Kidney (tissue), 14 donors: Measurements from ENCODE around the gene NRP1. TPM values are rescaled to one million over a fixed set of nuclear protein-coding genes. Genes with fewer than 3 reads are reported as not detected.

Experiments
- DNase-seq, 5 donors: peaks; one replicate each; pipeline ENCODE4 v3.0.0-alpha.2; 2013 to 2020
- FAIRE-seq: peaks from 2 replicates; lab custom pipeline; 2012; peaks lifted over from hg19 to GRCh38; lab: Jason Lieb, UNC
- H3K27ac ChIP-seq, 2 donors: one replicate each; pipeline ENCODE4 v1.7.0; 2013; ENCODE audit warnings: low read depth in 2 of 2, low read length in 2 of 2, inconsistent platforms in 1 of 2
- H3K27me3 ChIP-seq: one replicate; pipeline ENCODE4 v1.7.1; 2013; ENCODE audit warnings: low read length, inconsistent platforms; ENCODE audit not compliant: control insufficient read depth, insufficient read depth
- H3K36me3 ChIP-seq, 3 donors: one replicate each; pipeline versions ENCODE4 v1.7.0 to v1.7.1; 2013; ENCODE audit warnings: low read length in 3 of 3, control low read depth in 1 of 3, inconsistent platforms in 1 of 3; ENCODE audit not compliant: insufficient read depth in 3 of 3, control insufficient read depth in 2 of 3
- H3K4me1 ChIP-seq, 3 donors: one replicate each; pipeline versions ENCODE4 v1.7.0 to v1.7.1; 2013; ENCODE audit warnings: low read length in 3 of 3, inconsistent platforms in 1 of 3, low read depth in 1 of 3; ENCODE audit not compliant: control insufficient read depth in 2 of 3, insufficient read depth in 2 of 3
- H3K4me3 ChIP-seq, 3 donors: one replicate each; pipeline versions ENCODE4 v1.7.0 to v1.8.1; 2013; ENCODE audit warnings: low read length in 3 of 3, control low read depth in 1 of 3, inconsistent platforms in 1 of 3
- H3K9ac ChIP-seq, 3 donors: one replicate each; pipeline versions ENCODE4 v1.7.0 to v1.7.1; 2013; ENCODE audit warnings: low read length in 3 of 3, control low read depth in 1 of 3, inconsistent platforms in 1 of 3
- H3K9me3 ChIP-seq, 3 donors: one replicate each; pipeline versions ENCODE4 v1.7.0 to v1.7.1; 2013; ENCODE audit warnings: low read length in 3 of 3, control low read depth in 1 of 3, inconsistent platforms in 1 of 3; ENCODE audit not compliant: control insufficient read depth in 2 of 3, insufficient read depth in 1 of 3
- intact Hi-C: fragments of 100-400 bp; cut with DNase I; formaldehyde crosslinking; loops from one replicate; pipeline ENCODE4 v1.11.1; 2022
- polyA plus RNA-seq: library from polyadenylated mRNA; stranded (reverse); fragments of 350-450 nt; fragmentation: Illumina TruSeq; extraction: RNeasy Lipid Tissue Mini Kit (QIAGEN cat#74804); gene quantifications from one replicate; pipeline ENCODE4 v1.2.3, GENCODE V29; 2014; ENCODE audit warnings: low read depth, low replicate concordance; ENCODE audit not compliant: insufficient read depth
- total RNA-seq: library from RNA; stranded (reverse); fragmentation: NEBNext Ultra II Directional; extraction: Animal tissue kit (Norgen Biotek cat#: 25700); gene quantifications from one replicate; pipeline ENCODE4 v1.2.1, GENCODE V29; 2021
- TF ChIP-seq, protein P1 (sequence below): IDR thresholded peaks from 3 replicates; pipeline ENCODE4 v1.5.1; 2012; ENCODE audit warnings: mild to moderate bottlenecking, moderate library complexity, borderline replicate concordance; ENCODE audit not compliant: insufficient read depth; ENCODE audit errors: extremely low read depth
- donor health status: control.
- donor health status: control.
- donor health status: control.
- donor health status: control.
- donor health status: control.
- donor health status: DM: yes; HTN: yes; CAD: no.
- donor health status: Normal renal cell carcinoma (clear cell type).

Gene NRP1
- total and polyA plus RNA-seq, 2 donors from 2014 or later = 40.5 to 243 TPM

DNA sequence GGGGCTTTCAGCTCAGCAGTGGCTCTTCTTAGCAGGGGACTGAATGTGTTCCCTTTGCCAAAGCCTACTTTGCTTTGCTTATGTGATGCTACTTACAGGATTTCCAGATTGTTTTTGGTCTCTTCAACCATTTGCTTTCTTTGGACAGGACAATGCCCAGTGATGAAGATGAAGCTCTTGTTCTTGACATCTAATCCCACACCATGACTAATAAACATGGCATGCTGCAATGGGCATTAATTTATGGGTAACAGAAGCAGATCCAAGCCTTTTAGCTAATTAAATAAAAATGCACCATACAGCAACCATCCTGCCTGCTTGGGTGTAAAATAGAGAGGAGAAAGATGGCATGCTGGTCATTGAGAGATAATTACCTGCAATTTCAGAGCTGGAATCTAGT is 200.9 kb downstream of the NRP1 start:
- Histone ChIP-seq H3K36me3 (no peaks in the 10 kb centered on the region), H3K27me3 (no peaks in the 10 kb centered on the region), H3K9me3 (no peaks in the 10 kb centered on the region), H3K4me1 (peaks cover 0 to 7% (median 0%) of the 10 kb centered on the region in 3 donors), H3K4me3 (no peak overlapping the region), H3K27ac (peak overlapping the region; percentile 61 to 66), H3K9ac (no peak overlapping the region)
- intact Hi-C loops = no loop called here
- FAIRE-seq (no peak), DNase-seq (no peak)
- TF ChIP-seq, protein P1, sequence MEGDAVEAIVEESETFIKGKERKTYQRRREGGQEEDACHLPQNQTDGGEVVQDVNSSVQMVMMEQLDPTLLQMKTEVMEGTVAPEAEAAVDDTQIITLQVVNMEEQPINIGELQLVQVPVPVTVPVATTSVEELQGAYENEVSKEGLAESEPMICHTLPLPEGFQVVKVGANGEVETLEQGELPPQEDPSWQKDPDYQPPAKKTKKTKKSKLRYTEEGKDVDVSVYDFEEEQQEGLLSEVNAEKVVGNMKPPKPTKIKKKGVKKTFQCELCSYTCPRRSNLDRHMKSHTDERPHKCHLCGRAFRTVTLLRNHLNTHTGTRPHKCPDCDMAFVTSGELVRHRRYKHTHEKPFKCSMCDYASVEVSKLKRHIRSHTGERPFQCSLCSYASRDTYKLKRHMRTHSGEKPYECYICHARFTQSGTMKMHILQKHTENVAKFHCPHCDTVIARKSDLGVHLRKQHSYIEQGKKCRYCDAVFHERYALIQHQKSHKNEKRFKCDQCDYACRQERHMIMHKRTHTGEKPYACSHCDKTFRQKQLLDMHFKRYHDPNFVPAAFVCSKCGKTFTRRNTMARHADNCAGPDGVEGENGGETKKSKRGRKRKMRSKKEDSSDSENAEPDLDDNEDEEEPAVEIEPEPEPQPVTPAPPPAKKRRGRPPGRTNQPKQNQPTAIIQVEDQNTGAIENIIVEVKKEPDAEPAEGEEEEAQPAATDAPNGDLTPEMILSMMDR = no peak

DNA sequence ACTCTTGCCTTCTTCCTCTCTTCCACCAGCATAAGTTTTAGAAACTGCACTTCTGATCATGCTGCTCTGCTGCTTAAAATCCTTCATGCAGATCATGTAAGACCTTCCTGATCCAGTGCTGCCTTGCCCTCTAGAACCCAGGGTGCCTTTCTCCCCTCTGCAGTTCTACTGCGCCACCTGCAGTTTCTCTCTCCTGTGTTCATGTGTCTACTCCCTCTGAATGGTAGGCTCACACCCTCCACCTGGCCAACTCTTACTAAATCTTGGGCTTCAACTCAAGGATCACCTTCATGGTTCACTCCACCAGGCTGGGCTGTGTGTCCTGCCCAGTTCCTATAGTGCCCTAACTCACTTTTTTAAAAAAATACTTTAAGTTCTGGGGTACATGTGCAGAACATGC is 201.8 kb downstream of the NRP1 start:
- Histone ChIP-seq H3K9ac (no peak overlapping the region), H3K9me3 (no peaks in the 10 kb centered on the region), H3K36me3 (no peaks in the 10 kb centered on the region), H3K4me3 (no peak overlapping the region), H3K27me3 (no peaks in the 10 kb centered on the region), H3K27ac (no peak overlapping the region), H3K4me1 (peaks cover 0 to 7% (median 0%) of the 10 kb centered on the region in 3 donors)
- FAIRE-seq = no peak
- intact Hi-C loops = no loop called here
- TF ChIP-seq, protein P1 = peak; percentile 15
- DNase-seq = no peak

DNA sequence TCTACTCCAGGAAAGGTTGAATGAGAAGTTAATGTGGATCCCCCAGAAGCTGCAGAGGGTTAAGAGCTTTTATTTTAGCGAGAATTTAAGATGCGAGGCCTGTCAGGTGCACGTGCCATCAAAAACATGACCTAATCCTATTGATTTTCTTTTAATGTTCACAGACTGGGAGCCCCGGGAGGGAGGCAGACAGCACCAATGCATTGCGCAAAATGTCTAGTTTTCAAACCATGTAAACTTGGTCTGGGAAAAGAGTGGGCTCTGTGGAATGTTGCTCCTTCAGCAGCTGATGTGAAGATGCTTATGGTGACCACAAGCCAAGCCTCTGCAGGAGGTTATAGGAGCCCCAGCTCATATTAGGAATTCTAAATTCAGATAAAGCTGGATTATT is 204.5 kb downstream of the NRP1 start:
- TF ChIP-seq, protein P1 = no peak
- Histone ChIP-seq H3K9me3 (no peaks in the 10 kb centered on the region), H3K9ac (no peak overlapping the region), H3K27me3 (no peaks in the 10 kb centered on the region), H3K4me3 (no peak overlapping the region), H3K27ac (peak overlapping the region in 1 of 2 donors; percentile 42), H3K36me3 (no peaks in the 10 kb centered on the region), H3K4me1 (peaks cover 0 to 11% (median 7%) of the 10 kb centered on the region in 3 donors)
- FAIRE-seq (no peak), DNase-seq (no peak)
- intact Hi-C loops = no loop called here
